Skeletal muscle satellite cell (primary cell): ENCODE measurements around the gene RETN.

Experiments used
- H3K27me3 ChIP-seq: 2 replicates; pipeline ENCODE4 v1.7.0; 2013; ENCODE audit warnings: low read length; ENCODE audit not compliant: control insufficient read depth, insufficient read depth
- H3K36me3 ChIP-seq: 2 replicates; pipeline ENCODE4 v1.7.0; 2013; ENCODE audit warnings: mild to moderate bottlenecking, control low read depth, low read length; ENCODE audit not compliant: insufficient read depth
- H3K4me1 ChIP-seq: 2 replicates; pipeline ENCODE4 v1.7.0; 2013; ENCODE audit warnings: low read length; ENCODE audit not compliant: control insufficient read depth, insufficient read depth
- H3K4me2 ChIP-seq: 2 replicates; pipeline ENCODE4 v1.7.0; 2013; ENCODE audit warnings: mild to moderate bottlenecking, low read length
- H3K4me3 ChIP-seq: 2 replicates; pipeline ENCODE4 v1.7.0; 2013; ENCODE audit warnings: low read length
- H3K9ac ChIP-seq: 2 replicates; pipeline ENCODE4 v1.7.0; 2013; ENCODE audit warnings: mild to moderate bottlenecking, low read depth, low read length, moderate library complexity
- H3K9me3 ChIP-seq: replicated peaks from 2 replicates; pipeline ENCODE4 v1.7.0; 2013; ENCODE audit warnings: mild to moderate bottlenecking, control low read depth, low read length

The RETN gene

DNA sequence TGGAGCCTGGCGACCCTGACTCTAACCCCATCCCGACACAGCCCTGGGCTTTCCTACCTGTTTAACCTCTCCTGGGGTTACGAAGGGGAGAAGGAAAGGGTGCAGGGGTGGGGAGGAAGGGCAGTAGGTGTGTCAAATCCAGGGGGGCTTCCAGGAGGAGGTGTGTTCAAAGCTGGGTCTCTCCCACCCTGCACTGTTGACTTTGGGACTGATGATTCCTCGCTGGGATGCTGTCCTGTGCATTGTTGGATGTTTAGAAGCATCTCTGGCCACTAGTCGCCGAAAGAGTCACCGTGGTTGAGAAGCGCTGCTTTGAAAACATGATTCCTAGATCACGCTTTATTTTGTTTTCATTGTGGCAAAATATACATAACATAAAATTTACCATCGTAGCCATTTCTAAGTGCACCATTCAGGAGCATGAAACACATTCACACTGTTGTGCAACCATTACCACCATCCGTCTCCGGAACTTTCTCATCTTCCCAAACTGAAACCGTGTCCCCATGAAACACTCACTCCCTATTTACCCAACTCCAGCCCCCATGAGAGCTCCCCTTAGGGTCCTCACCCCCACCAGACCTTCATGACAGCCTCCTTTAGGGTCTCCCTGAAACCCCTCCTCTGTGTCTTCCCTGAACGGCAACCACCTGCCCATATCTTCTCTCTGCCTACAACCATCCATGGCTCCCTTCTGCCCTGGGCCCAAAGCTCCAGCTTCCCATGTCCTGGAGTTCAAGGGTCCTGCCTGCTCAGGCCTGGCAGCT, 37.5 kb downstream of the RETN start:
- no peaks in the 10 kb centered on the region for H3K27me3 ChIP-seq
- H3K9me3 ChIP-seq = no peaks in the 10 kb centered on the region
- H3K36me3 ChIP-seq = no peaks in the 10 kb centered on the region
- H3K4me2 ChIP-seq = no peak overlapping the region
- H3K9ac ChIP-seq = no peak overlapping the region
- H3K4me1 ChIP-seq = no peaks in the 10 kb centered on the region
- no peak overlapping the region for H3K4me3 ChIP-seq

- H3K9me3 ChIP-seq = no peaks in the 10 kb centered on the region
- no peak overlapping the region for H3K4me2 ChIP-seq
- no peak overlapping the region for H3K4me3 ChIP-seq
- H3K27me3 ChIP-seq = no peaks in the 10 kb centered on the region
- no peaks in the 10 kb centered on the region for H3K4me1 ChIP-seq
- H3K36me3 ChIP-seq = no peaks in the 10 kb centered on the region
- H3K9ac ChIP-seq = no peak overlapping the region
Measured at GRCh38 chr19:7706955-7707456, 38.2 kb downstream of the RETN start.

GRCh38 chr19:7709932-7710460, 41.1 kb downstream of the RETN start:
- no peak overlapping the region for H3K4me2 ChIP-seq
- no peaks in the 10 kb centered on the region for H3K9me3 ChIP-seq
- H3K36me3 ChIP-seq = no peaks in the 10 kb centered on the region
- no peak overlapping the region for H3K9ac ChIP-seq
- H3K4me3 ChIP-seq = no peak overlapping the region
- H3K4me1 ChIP-seq = no peaks in the 10 kb centered on the region
- H3K27me3 ChIP-seq = no peaks in the 10 kb centered on the region

- Histone ChIP-seq H3K9me3 (no peaks in the 10 kb centered on the region), H3K27me3 (no peaks in the 10 kb centered on the region), H3K9ac (no peak overlapping the region), H3K36me3 (no peaks in the 10 kb centered on the region), H3K4me2 (no peak overlapping the region), H3K4me3 (no peak overlapping the region), H3K4me1 (no peaks in the 10 kb centered on the region)
Measured at GRCh38 chr19:7710616-7711015, 41.8 kb downstream of the RETN start.

DNA sequence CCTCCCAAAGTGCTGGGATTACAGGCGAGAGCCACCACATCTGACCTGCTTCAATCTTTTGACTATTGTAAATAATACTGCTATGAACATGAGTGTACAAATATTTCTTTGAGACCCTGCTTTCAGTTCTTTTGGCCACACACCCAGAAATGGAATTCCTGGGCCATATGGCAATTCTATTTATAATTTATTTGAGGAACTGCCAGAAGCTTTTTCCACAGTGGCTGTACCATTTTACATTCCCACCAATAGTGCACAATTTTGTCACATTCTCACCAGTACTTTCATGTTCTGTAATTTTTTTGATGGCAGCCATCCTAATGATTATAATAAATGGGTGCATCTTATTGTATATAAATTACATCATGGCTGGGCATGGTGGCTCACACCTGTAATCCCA, 46.8 kb downstream of the RETN start:
- Histone ChIP-seq H3K4me2 (no peak overlapping the region), H3K9ac (no peak overlapping the region), H3K36me3 (no peaks in the 10 kb centered on the region), H3K4me3 (no peak overlapping the region), H3K27me3 (no peaks in the 10 kb centered on the region), H3K4me1 (no peaks in the 10 kb centered on the region), H3K9me3 (peaks cover 3% of the 10 kb centered on the region)

DNA sequence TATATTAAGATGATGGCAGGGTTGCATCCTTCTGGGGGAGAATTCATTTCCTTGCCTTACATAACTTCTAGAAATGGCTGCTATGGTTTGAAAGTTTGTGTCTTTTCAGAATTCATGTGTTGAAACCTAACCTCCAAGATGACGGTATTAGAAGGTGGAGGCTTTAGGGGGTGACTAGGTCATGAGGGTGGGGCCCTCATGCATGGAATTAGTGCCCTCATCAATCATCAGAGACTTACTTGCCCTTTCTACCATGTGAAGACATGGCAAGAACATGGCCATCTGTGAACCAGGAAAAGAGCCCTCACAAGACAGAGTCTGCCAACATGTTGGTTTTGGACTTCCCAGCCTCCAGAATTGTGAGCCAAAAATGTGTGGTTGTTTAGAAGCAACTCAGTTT, 47.9 kb downstream of the RETN start:
- Histone ChIP-seq H3K4me2 (no peak overlapping the region), H3K9ac (no peak overlapping the region), H3K4me1 (no peaks in the 10 kb centered on the region), H3K36me3 (no peaks in the 10 kb centered on the region), H3K9me3 (peaks cover 3% of the 10 kb centered on the region), H3K27me3 (no peaks in the 10 kb centered on the region), H3K4me3 (no peak overlapping the region)

- no peak overlapping the region for H3K4me2 ChIP-seq
- peaks cover 3% of the 10 kb centered on the region for H3K9me3 ChIP-seq
- H3K4me1 ChIP-seq = no peaks in the 10 kb centered on the region
- no peak overlapping the region for H3K4me3 ChIP-seq
- no peaks in the 10 kb centered on the region for H3K36me3 ChIP-seq
- no peak overlapping the region for H3K9ac ChIP-seq
- H3K27me3 ChIP-seq = peaks cover 2% of the 10 kb centered on the region
Measured at GRCh38 chr19:7718668-7719067, 49.8 kb downstream of the RETN start.
